Prostate gland (tissue), 2 donors: ENCODE measurements around the gene ZNF804A. TPM values are rescaled to one million over a fixed set of nuclear protein-coding genes. Genes with fewer than 3 reads are reported as not detected.

Source experiments
- DNase-seq: peaks from one replicate; pipeline ENCODE4 v3.0.0-alpha.2; 2019; ENCODE audit warnings: low spot score
- H3K27ac ChIP-seq, 2 donors: fragments of 200-600 bp; sonication (generic); 2 replicates each; pipeline ENCODE4 v1.5.1; 2017 to 2019
- H3K27me3 ChIP-seq: fragments of 200-600 bp; sonication (generic); replicated peaks from 2 replicates; pipeline ENCODE4 v1.5.1; 2019; ENCODE audit not compliant: insufficient read depth
- H3K36me3 ChIP-seq, 2 donors: fragments of 200-600 bp; sonication (generic); 1 replicate in 1 of 2; 2 replicates in 1 of 2; pipeline versions ENCODE4 v1.5.1 to v1.8.1; 2017 to 2019
- H3K4me1 ChIP-seq: fragments of 200-600 bp; sonication (generic); replicated peaks from 2 replicates; pipeline ENCODE4 v1.5.1; 2019
- H3K4me3 ChIP-seq, 2 donors: fragments of 200-600 bp; sonication (generic); 2 replicates each; pipeline ENCODE4 v1.5.1; 2017 to 2019
- H3K9me3 ChIP-seq: fragments of 200-600 bp; sonication (generic); 2 replicates; pipeline ENCODE4 v1.5.1; 2017
- POLR2A ChIP-seq: fragments of 450-650 bp; IDR thresholded peaks from one replicate; pipeline ENCODE4 v1.6.1; 2016; ENCODE audit warnings: antibody characterized with exemption, mild to moderate bottlenecking
- POLR2AphosphoS5 ChIP-seq: sonication (generic); formaldehyde crosslinking; IDR thresholded peaks from one replicate; pipeline ENCODE4 v1.6.1; 2017; ENCODE audit warnings: antibody characterized with exemption
- WGBS: methylation state at CpG from one replicate; pipeline ENCODE4 v1.1.5; 2018; 5-methylcytosine and 5-hydroxymethylcytosine counted together
- intact Hi-C: fragments of 100-400 bp; cut with DNase I; formaldehyde crosslinking; loops from one replicate; pipeline ENCODE4 v1.14.2; 2022
- total RNA-seq, 2 donors: library from RNA; depleted of rRNA; stranded (reverse); fragments of >200 nt; gene quantifications; one replicate each; pipeline ENCODE4 v1.1.0, GENCODE V29; 2016
- TF ChIP-seq, protein P1 (sequence below), 4 experiments: fragments of 200-600 bp in 2 of 4; fragments of 450-650 bp in 2 of 4; sonication (generic) in 2 of 4; IDR thresholded peaks; 1 replicate in 3 of 4; 2 replicates in 1 of 4; pipeline ENCODE4 v1.5.1; 2016 to 2019; ENCODE audit warnings: antibody characterized with exemption in 4 of 4, mild to moderate bottlenecking in 2 of 4, moderate library complexity in 2 of 4

The ZNF804A gene
- total RNA-seq, 2 donors from 2014 or later: 0.41 to 0.80 TPM

DNA sequence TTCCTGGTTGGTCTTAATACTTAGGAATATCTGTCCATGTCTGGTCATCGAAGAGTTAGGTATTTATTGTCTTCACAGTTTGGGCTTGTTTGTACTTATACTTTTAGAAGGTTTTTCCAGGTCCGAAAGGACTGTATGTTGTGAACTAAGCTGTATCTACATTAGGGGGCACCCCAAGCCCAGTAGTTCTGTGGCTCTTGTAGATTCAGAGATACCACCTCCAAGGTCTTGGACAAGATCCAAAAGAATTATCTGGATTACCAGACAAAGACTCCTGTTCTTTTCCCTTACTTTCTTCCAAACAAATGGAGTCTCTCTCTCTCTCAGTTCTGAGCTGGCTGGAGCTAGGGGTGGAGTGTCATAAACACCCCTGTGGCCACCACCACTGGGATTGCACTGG is 328.7 kb downstream of the ZNF804A start:
- TF ChIP-seq, protein P1, sequence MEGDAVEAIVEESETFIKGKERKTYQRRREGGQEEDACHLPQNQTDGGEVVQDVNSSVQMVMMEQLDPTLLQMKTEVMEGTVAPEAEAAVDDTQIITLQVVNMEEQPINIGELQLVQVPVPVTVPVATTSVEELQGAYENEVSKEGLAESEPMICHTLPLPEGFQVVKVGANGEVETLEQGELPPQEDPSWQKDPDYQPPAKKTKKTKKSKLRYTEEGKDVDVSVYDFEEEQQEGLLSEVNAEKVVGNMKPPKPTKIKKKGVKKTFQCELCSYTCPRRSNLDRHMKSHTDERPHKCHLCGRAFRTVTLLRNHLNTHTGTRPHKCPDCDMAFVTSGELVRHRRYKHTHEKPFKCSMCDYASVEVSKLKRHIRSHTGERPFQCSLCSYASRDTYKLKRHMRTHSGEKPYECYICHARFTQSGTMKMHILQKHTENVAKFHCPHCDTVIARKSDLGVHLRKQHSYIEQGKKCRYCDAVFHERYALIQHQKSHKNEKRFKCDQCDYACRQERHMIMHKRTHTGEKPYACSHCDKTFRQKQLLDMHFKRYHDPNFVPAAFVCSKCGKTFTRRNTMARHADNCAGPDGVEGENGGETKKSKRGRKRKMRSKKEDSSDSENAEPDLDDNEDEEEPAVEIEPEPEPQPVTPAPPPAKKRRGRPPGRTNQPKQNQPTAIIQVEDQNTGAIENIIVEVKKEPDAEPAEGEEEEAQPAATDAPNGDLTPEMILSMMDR (IDR thresholded peaks at IDR 0.05): no peak
- TF ChIP-seq POLR2A (no peak), POLR2AphosphoS5 (no peak)
- intact Hi-C loops: no loop called here

DNA sequence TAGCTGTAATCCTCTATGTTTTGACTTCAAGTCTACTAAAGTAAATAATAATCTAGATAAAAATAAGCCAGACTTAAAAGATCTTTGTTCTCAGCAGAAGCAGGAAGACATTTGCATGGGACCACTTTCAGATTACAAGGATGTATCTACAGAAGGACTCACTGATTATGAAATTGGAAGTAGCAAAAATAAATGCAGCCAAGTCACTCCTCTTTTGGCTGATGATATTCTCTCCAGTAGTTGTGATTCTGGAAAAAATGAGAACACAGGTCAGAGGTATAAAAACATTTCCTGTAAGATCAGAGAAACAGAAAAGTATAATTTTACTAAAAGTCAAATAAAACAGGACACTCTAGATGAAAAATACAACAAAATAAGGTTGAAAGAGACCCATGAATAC is 338.4 kb downstream of the ZNF804A start:
- DNase-seq: no peak
- TF ChIP-seq POLR2AphosphoS5 (no peak), POLR2A (no peak)
- TF ChIP-seq, protein P1 (IDR thresholded peaks at IDR 0.05): no peak
- Histone ChIP-seq H3K27me3 (no peaks in the 10 kb centered on the region), H3K9me3 (no peaks in the 10 kb centered on the region), H3K27ac (no peak overlapping the region), H3K4me1 (no peaks in the 10 kb centered on the region), H3K4me3 (no peak overlapping the region), H3K36me3 (no peaks in the 10 kb centered on the region)
- intact Hi-C loops: no loop called here

More for the DNA sequence above, 328.7 kb downstream of the ZNF804A start:
- Histone ChIP-seq H3K27ac (no peak overlapping the region), H3K9me3 (no peaks in the 10 kb centered on the region), H3K4me3 (no peak overlapping the region), H3K4me1 (no peaks in the 10 kb centered on the region), H3K27me3 (no peaks in the 10 kb centered on the region), H3K36me3 (no peaks in the 10 kb centered on the region)
- no peak for DNase-seq
- 93% methylated on average over 2 of the region's 2 CpGs for WGBS

DNA sequence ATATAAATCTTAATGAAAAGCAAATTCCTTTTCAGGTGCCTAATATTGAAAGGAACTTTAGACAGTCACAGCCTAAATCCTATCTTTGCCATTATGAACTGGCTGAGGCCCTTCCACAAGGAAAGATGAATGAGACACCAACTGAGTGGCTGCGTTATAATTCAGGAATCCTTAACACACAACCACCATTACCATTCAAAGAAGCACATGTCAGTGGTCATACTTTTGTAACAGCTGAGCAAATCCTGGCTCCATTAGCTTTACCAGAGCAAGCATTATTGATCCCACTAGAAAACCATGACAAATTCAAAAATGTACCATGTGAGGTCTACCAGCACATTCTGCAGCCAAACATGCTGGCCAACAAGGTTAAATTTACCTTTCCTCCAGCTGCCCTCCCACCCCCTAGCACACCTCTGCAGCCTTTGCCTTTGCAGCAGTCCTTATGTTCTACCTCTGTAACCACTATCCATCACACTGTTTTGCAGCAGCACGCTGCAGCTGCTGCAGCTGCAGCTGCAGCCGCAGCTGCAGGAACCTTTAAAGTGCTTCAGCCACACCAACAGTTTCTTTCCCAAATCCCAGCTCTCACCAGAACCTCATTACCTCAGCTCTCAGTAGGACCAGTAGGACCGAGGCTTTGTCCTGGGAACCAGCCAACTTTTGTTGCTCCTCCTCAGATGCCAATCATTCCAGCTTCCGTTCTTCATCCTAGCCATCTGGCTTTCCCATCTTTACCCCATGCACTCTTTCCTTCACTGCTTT is 340.1 kb downstream of the ZNF804A start:
- no peak for TF ChIP-seq POLR2AphosphoS5
- no peak for TF ChIP-seq POLR2A
- TF ChIP-seq, protein P1 (IDR thresholded peaks at IDR 0.05): no peak
- intact Hi-C loops: no loop called here
- 85% methylated on average over 5 of the region's 5 CpGs for WGBS

DNA sequence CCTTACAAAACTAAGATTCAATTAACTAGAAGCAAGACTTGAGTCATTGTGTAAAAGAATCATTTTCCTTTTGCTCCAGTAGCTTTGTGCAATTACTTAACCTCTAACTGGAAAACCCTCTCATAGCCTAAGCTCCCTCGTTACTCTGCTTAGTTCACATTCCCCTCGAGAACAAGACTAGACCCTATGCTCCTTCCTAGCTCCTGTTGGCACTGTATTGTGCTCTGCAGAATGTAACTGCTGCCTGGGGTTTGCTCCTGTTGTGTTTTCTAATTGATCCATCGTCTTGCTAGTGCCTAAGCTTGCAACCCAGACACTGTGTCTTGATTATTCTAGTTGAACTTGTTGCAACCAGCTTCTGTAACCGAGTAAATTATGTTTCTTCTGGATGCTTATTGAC is 347.0 kb downstream of the ZNF804A start:
- WGBS: 65% methylated on average over 4 of the region's 4 CpGs
- TF ChIP-seq, protein P1 (IDR thresholded peaks at IDR 0.05): no peak
- no peak for TF ChIP-seq POLR2AphosphoS5
- no peak for TF ChIP-seq POLR2A
- Histone ChIP-seq H3K4me1 (no peaks in the 10 kb centered on the region), H3K9me3 (no peaks in the 10 kb centered on the region), H3K27ac (no peak overlapping the region), H3K27me3 (no peaks in the 10 kb centered on the region), H3K4me3 (no peak overlapping the region), H3K36me3 (no peaks in the 10 kb centered on the region)
- intact Hi-C loops: no loop called here
- no peak for DNase-seq

More for the DNA sequence above, 340.1 kb downstream of the ZNF804A start:
- no peaks in the 10 kb centered on the region for H3K27me3 ChIP-seq
- no peak overlapping the region for H3K4me3 ChIP-seq
- no peak for DNase-seq
- H3K9me3 ChIP-seq: no peaks in the 10 kb centered on the region
- no peaks in the 10 kb centered on the region for H3K36me3 ChIP-seq
- no peaks in the 10 kb centered on the region for H3K4me1 ChIP-seq
- H3K27ac ChIP-seq: no peak overlapping the region

DNA sequence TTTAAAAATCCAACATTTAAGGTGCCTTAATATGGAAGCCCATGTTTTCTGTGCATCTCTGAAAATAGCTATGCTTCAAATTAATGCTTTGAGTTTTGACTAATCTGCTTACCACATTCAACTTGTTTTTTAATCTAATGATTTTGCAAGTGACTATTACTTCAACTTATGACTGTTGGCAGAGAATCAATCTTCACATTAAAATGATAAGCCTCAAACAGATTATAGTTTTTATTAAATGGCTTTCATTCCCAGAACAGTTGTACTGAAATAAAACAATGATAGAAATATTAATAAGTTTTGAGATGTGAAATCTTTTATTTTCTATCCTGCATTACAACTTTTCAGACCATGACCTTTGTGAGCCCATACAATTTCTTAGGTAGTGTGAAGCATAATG is 347.5 kb downstream of the ZNF804A start:
- Histone ChIP-seq H3K4me1 (no peaks in the 10 kb centered on the region), H3K27ac (no peak overlapping the region), H3K4me3 (no peak overlapping the region), H3K27me3 (no peaks in the 10 kb centered on the region), H3K9me3 (no peaks in the 10 kb centered on the region), H3K36me3 (no peaks in the 10 kb centered on the region)
- TF ChIP-seq POLR2A: no peak
- TF ChIP-seq, protein P1 (IDR thresholded peaks at IDR 0.05): no peak
- TF ChIP-seq POLR2AphosphoS5: no peak
- intact Hi-C loops: no loop called here
- DNase-seq: no peak
